GM18873 (cell line): ENCODE results near the gene INSYN2B.

ENCODE experiments used
- ATAC-seq: cut with Tn5 transposase; IDR thresholded peaks from one replicate; pipeline ENCODE4 v1.9.1; 2021; ENCODE audit warnings: mild to moderate bottlenecking, moderate library complexity, moderate number of reproducible peaks; ENCODE audit not compliant: unreplicated experiment, low FRiP score

The INSYN2B gene

DNA sequence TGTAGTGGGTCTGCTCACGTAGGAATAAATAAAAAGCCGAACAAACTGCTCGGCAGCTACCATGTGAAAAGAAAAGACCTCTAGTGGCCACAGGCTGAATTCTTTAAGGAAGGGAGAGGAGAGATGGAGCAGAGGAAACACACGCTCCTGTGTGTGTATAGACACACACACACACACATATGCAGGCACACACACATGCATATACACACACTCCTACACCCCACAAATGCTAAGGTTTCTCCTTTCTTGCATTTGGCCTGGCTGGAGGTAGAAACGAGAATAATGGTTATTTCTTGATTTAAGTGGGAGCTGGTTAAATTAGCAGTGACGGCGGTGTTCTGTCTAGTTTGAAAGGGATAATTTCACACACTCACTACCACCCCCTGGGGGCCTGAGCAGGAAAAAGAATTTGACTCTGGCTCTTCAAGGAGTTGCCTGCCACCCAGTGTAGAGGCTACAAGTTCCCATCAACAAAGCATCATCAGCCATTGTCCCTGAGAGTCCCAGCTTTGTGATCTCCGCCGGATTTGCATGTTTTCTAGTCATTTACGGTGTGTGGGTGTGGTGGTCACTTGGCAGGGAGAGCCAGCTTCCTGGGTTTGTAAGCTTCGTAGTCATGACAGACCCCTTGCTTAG, at the start of gene INSYN2B:
Gene INSYN2B (minus strand): TSS at position 78 of the 636 bp plus-strand sequence. CDS start 96,597 bp downstream, outside the sequence.
- peak; percentile 48 for ATAC-seq

DNA sequence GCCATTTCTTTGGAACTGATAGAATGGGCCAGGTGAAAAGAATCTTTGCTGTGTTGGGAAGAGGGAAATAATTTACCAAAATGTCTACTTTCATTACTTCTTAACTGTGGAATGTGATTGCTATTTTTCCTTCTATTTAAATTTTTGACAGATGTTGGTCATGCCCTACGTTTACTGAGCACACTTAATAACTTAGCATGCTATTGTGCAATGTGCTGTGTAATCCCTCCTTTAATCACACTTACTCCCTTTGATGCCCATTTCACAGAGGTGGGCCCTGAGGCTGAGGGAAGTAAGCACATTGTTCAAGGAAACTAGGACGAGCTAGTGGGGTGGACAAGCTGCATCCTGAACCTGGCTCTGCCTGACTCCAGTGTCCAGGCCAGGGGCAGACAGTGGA, 47.8 kb upstream of the INSYN2B start:
- no peak for ATAC-seq

DNA sequence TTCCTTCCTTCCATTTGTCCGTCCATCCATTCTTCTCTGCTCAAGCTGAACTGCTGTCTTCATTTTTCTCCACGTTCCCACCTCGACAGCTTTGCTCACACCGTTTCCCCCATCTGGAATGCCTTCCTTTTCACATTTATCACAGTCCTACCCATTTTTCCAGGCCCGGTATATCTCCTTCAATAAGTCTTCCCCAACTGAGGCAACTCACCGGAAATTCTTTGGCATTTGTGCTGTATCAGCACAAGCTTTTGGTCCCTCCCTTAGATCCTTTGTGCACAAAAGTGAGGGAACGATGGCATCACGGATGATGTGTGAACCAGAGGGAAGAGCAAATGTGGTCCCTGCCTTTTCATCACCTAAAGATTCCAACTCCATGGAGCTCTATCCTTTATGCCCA, 45.6 kb upstream of the INSYN2B start:
- no peak for ATAC-seq

DNA sequence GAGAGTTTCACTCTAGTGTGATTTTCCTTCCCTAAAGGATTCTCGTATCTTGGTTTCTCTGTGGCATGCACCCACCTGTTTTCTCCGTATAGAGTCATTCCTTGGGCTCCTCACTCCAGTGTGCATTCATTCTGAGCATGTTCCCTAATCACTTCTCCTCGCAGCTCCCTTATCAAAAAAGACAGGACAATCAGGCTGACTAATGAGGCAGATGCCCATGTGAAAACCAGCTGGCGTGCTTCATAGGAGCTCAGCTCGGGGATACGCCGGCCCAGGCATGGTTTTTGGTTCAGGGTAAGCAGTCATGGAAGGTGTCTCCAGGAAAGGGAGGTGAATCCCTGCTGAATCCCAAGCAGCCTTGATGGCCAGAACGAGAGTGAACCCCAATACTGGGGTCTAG, 41.2 kb upstream of the INSYN2B start:
- no peak for ATAC-seq

DNA sequence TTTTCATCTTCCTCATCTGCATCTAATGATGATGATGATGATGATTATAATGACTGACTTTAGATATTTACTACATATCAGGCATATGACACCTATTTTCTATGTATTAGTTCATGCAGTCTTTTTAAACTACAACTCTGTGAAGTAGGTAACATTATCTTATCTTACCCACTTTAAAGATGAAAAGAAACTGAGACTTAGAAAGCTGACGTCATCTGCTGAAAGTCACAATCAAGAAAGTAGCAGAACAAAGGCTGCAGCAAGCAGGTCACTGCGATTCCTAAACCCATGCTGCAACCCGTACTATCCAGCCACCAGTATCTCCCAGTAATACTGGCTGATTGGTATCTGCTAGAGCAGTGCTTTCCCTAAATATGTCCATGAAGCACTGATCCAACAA, 40.1 kb upstream of the INSYN2B start:
- ATAC-seq = no peak

DNA sequence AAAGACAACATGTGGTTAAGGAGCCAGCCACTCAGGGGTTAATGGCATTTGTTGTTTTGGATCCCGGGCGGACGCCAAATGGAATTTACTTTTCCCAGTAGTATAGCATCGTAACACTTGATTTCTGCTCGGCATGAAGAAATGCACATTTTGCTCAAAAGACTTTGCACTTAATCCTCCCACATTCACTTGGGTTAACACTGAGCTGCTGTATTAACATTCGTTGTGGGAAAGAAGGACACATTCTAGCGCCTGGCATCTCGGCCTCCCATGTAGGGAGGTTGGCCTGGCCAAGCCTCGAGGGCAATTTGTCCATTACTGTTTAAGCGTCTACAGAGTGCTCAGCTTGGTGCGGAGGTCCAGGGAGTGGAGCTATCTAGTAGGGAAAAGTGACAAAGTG, 32.3 kb upstream of the INSYN2B start:
- no peak for ATAC-seq

DNA sequence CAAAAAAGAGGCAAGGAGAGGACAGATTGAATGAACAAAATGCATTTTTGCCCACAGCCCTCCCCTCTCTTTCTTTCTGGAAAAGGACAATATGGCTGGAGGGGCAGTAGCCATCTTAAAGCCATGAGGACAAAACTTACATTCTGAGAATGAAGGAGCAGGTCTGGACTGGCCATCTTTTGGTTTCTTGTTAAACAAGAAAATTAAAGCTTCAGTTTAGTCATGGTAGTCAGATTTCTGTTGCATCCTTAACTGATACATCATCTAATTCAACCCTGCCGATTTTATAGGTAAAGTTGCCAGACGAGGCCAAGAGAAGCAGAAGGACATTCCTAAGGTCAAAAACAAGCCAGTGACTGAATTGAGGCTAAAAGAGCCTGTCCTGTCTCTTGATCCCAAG, 31.5 kb upstream of the INSYN2B start:
- ATAC-seq = no peak

DNA sequence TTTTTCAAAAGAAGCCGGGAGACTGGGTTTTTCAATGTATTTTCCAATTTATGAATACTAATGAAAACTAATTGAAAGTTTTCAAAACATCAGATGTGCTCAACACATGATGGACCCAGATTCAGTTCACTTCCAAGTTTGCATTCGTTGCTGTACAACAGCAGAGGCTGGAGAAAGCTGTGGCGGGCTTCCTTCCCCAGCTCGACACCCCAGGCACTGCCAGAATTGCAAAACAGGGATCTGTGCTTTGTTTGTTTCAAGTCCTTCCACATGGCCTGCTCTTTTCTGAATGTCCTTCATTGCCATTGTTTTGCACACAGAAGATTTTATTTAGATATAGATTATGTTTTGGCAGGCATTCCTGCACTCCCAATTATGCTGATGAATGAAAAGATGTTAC, 30.3 kb upstream of the INSYN2B start:
- no peak for ATAC-seq

DNA sequence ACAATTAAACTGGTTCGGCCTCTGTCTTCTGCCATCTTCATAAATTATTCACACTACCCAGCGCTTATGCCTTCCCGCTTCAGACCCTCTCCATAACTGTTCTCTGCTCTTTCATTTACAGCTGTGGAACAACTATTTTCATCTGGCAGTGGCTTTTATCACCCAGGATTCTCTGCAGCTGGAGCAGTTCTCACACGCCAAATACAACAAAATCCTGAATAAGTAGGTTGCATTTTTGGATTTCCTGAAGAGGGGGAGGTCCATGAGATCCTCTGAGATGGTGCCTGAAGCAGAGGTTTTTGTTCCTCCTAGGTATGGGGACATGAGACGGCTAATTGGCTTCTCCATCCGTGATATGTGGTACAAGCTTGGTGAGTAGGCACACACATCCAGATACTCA, 28.1 kb upstream of the INSYN2B start:
- ATAC-seq = no peak

DNA sequence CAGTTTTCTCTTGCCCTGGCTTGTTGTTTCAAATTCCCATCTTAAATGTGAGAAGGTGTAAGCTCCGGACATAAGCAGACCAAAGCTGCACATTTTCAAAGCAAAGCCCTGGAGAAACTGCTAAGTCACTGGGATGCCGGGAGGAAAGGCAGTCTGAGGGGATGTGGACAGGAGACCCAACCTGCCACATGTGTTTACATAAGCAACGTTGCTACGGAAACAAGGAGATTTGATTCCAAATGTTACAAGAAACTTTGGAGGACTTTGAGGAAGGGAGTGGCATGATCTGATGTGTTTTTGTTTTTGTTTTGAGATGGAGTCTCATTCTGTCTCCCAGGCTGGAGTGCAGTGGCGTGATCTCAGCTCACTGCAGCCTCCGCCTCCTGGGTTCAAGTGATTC, 25.7 kb upstream of the INSYN2B start:
- ATAC-seq = no peak

DNA sequence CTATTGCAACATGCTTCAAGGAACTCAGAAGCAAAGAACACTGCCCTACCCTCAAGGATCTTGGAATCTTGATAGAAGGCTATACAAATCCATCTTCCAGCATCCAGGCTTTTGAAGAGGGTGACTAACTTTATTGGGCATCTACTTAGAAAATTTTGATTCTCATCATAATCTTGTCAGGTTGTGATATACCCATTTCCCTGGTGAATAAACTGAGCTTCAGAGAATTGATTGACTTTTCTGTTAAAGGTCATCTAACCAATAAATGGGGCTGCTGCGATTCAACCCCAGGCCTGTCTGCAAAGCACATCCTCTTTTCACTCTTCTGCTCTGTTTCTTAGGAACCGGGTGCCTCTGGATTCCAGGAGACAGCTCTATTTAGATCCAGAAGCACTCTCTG, 19.9 kb upstream of the INSYN2B start:
- no peak for ATAC-seq

DNA sequence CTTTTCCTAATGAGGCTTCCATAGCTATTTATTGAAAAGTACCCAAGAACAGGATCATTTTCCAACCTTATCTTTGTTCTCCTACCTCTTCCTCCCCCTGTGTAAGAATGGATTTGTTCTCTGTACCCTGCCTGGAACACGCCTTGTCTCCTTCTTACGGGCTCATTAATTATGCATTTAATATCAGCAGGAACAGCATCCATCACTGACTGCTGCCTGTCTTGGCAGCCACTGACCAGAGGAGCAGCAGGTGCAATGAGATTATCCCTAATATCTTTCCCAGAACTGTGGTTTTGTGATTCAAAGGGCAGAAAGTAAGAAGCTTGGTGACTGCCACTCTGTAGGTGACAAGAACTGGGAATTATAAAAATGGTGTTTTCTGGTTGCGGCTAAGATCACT, 19.3 kb upstream of the INSYN2B start:
- no peak for ATAC-seq

DNA sequence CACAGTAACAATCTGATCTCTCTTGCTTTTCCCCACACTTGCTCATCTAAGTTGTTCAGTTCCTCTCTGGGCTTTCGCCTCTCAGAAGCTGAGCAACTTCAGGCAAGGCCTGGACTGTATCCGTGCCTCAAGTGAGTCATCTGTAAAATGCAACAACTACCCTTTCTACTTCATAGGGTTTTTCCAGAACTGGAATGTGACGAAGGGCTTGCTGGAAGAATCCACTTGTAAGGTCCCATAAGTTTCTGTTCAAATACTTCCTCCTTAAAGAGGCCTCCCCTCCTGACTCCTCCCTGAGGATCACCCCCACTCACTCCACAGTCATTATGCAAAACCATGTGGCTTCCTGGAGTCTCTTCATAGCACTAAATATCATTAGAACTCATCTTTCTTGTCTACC, 17.5 kb upstream of the INSYN2B start:
- peak; percentile 49 for ATAC-seq

DNA sequence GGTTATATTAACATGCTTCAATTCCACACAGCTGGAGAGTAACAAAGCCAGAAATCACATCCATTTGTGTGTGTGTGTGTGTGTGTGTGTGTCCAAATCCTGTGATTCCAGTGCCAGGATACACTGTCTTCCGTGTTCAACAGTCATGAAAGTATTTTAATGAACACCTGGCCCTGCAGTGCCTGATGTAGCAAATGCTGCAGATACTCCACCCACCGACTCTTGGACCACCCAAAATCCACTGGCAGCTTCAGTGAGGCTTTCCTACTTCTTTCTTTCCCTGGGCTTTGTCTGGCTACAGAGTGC, 13.1 kb upstream of the INSYN2B start:
- no peak for ATAC-seq

DNA sequence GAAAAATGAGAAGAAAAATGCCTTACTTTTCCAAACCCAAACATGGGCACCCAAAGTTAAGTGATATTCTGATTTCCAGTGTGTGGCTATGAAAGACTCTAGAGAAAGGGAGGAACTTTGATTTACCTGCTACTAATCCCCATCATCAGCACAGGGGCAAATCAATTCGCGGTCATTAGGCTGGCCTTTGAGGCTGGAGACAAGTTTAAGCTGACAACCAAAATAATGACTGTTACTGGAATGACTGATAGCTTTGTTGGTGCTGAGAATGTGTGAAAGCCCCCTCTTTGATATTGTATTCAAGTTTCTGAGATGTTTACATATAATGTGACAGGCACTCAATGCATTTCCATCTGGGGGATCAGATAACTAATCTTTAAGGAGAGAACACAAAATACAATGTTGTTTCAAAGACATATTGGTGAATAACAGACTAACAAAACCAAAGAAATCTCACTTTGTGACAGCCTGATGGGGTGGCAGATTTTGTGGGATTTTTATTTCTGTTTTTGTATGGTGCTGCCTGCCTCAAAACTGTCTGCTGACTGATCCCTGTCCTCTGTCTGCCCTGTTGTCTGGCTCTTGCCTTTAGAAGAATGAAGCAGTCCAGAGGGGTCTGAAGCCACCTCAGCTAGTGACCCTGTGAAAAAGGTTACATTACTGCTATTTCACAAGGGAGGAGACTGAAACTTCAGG, 12.6 kb upstream of the INSYN2B start:
- no peak for ATAC-seq

DNA sequence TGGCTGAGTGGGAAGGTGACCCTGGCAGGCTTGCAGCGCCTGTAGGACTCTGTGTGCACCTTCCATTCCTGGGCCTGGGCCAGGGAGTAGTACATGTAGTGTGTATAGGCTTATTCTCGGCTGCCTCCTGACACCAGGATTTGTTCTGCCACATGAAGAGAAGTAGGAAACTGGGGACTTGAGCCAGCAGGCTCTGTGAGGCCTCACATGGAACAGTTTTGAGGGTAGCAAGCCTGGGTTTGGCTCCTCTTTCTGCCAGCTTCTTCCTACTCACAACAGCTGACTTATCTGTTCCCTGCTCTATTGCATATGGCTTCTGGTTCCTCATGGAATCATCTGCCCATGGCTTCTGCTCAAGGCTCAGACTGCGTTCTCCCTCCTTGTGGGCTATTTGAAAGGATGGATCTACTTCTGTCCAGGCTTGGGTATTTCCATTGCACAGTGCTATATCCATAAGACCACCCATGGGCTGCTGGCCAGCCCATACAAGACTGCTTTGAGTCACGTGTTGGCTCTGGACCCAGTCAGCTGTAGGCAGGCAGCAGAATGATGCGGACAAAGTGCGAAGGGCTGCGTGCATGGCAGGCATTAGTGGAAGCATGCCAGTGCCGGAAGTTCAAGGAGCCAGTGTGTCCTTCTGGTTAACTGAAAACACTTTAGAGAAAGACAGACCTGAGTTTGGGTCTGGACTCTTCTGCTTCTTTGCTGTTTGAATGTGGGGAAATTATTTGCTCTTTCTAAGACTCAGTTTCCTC, 11.0 kb upstream of the INSYN2B start:
- no peak for ATAC-seq

DNA sequence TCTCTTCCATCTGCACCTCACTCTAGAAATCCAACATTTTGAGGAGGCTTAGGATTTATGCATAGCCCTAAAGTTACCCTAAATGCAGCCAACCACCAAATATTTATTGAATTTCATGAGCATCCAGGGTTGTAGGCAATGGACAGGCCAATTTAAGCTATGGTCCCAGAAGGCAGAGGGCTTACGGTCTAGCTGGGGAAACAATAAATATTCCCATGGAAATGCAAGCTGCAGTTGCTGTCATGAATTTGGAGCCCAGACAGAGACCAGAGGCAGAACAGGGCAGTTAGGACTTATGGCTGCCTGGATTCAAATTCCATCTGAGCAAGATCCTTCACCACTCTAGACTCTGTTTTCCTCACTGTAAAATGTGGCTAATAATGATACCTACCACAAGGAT, 9.1 kb upstream of the INSYN2B start:
- no peak for ATAC-seq

DNA sequence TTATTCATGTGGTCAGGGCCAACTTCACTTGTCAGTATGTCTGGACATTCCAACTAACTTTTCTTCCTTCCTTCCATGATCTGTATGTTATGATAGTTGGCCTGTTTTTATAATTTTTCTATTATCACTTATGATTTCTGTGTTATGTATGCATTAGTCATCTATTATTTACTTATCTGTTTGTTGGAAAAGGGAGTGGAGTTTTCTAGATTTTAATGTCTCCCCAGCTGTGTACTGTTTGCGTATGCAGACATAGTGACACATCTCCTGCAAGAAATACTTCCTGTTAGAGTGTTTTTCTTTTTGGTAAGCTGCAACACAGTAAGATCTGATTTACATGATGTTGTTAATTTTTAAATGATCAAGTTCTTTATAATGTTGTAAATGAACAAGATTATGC, 8.7 kb upstream of the INSYN2B start:
- no peak for ATAC-seq

DNA sequence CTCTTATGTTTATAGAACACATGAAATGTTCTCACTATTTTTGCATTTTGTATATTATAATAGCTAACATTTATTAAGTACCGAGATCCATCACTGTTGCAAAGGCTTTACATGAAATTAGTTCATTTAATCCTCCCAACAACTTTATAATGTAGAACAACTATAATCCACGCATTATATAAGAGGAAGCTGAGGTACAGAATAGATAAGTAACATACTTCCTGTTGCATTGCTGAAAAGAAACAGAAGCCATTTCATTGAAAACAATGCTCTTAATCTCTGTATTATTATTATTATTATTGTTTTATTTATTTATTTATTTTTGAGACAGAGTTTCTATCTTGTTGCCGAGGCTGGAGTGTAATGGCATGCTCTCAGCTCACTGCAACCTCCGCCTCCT, 7.9 kb upstream of the INSYN2B start:
- no peak for ATAC-seq

DNA sequence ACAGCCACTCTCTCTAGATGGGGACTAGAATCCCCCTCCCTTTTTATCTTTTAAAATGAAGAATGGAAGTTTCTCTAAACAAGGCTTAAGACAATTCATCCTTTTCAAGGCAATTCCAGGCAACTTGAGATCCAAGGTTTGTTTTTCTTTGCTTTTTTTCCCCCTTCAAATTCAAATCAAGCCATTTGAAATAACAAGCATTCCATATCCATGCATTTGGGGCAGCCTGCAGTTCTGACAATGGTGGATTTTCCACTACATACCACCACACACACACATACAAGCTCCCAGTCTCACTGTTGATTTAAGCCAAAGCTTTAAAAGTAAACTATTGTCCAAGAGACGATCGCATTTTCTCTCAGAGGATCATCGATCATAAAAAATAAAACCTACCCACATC, 424 bp downstream of the INSYN2B start:
- ATAC-seq = no peak

DNA sequence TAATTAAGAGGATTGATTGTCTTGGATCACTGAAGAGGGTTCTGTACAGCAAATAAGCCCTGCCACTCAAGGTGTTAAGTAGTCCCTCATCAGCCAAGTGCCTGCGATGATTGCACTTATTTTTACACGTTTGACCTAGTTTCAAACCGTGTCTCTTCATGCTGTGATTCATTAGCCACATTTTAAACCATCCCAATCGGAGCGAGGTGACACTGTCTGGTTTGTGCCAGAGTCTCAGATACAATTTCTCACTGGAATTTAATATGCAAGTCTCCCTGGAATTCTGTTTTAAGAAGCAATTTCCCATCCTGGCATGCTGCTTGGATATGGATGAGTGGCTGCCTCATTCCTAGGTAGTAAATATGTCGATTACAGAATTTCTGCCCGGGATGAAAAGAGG, 1.6 kb downstream of the INSYN2B start:
- ATAC-seq = no peak
